Fibroblast of skin of scalp (primary cell): ENCODE results near the gene TTC23.
A peak's percentile ranks its signal among the peaks of the same experiment; 100 is the strongest.
"Not testable (repeated sequence)": the region's sequence is repeated elsewhere in the genome, so short reads cannot be mapped to it uniquely, and the experiment has no call there.

Source experiments
- DNase-seq: peaks from one replicate; pipeline ENCODE4 v3.0.0-alpha.2; 2013

TTC23 gene

GRCh38 chr15:99192181-99192580 is 57.2 kb downstream of the TTC23 start:
- DNase-seq = not testable (repeated sequence)

- DNase-seq = peak; percentile 95
Measured at GRCh38 chr15:99187936-99188335, 61.4 kb downstream of the TTC23 start.

GRCh38 chr15:99185414-99186130 is 63.8 kb downstream of the TTC23 start:
- DNase-seq = no peak

GRCh38 chr15:99182791-99183190 is 66.6 kb downstream of the TTC23 start:
- DNase-seq = no peak

- no peak for DNase-seq
Measured at GRCh38 chr15:99181545-99181971, 67.8 kb downstream of the TTC23 start.

GRCh38 chr15:99180964-99181306 is 68.4 kb downstream of the TTC23 start:
- DNase-seq = no peak

GRCh38 chr15:99180086-99180963 is 69.1 kb downstream of the TTC23 start:
- DNase-seq = peak; percentile 67

GRCh38 chr15:99177679-99178078 is 71.7 kb downstream of the TTC23 start:
- no peak for DNase-seq

- no peak for DNase-seq
Measured at GRCh38 chr15:99176757-99177156, 72.6 kb downstream of the TTC23 start.

- DNase-seq = no peak
Measured at GRCh38 chr15:99174567-99175395, 74.6 kb downstream of the TTC23 start.

GRCh38 chr15:99172989-99173388 is 76.4 kb downstream of the TTC23 start:
- DNase-seq = no peak

GRCh38 chr15:99172171-99172570 is 77.2 kb downstream of the TTC23 start:
- no peak for DNase-seq

- no peak for DNase-seq
Measured at GRCh38 chr15:99170476-99171065, 78.8 kb downstream of the TTC23 start.

- DNase-seq = peak; percentile 88
Measured at GRCh38 chr15:99169769-99170311, 79.5 kb downstream of the TTC23 start.

- no peak for DNase-seq
Measured at GRCh38 chr15:99168601-99169580, 80.5 kb downstream of the TTC23 start.

- DNase-seq = no peak
Measured at GRCh38 chr15:99167640-99168039, 81.7 kb downstream of the TTC23 start.

GRCh38 chr15:99167201-99167600 is 82.2 kb downstream of the TTC23 start:
- DNase-seq = no peak

GRCh38 chr15:99165956-99166689 is 83.3 kb downstream of the TTC23 start:
- DNase-seq = no peak

GRCh38 chr15:99165020-99165790 is 84.2 kb downstream of the TTC23 start:
- no peak for DNase-seq
